Coronary artery (tissue), 2 donors: ENCODE measurements around the gene NCK2.

Experiments
- DNase-seq: peaks from one replicate; pipeline ENCODE4 v3.0.0-alpha.2; 2017; ENCODE audit warnings: low spot score
- H3K27ac ChIP-seq, 2 donors: fragments of 200-600 bp; sonication (generic); one replicate each; pipeline ENCODE4 v1.5.1; 2016 to 2019
- H3K4me3 ChIP-seq: fragments of 200-600 bp; sonication (generic); 2 replicates; pipeline ENCODE4 v1.5.1; 2016; ENCODE audit warnings: mild to moderate bottlenecking, moderate library complexity
- CTCF ChIP-seq: fragments of 200-600 bp; sonication (generic); IDR thresholded peaks from one replicate; pipeline ENCODE4 v1.5.1; 2019; ENCODE audit warnings: antibody characterized with exemption

The NCK2 gene

GRCh38 chr2:105761931-105762515 lies 17.3 kb downstream of the NCK2 start:
- TF ChIP-seq CTCF, result no peak
- Histone ChIP-seq H3K4me3 (no peak overlapping the region), H3K27ac (peak overlapping the region in 1 of 2 donors; percentile 1)
- DNase-seq, result no peak

- Histone ChIP-seq H3K27ac (no peak overlapping the region), H3K4me3 (no peak overlapping the region)
- TF ChIP-seq CTCF, result no peak
- DNase-seq, result no peak
These were observed 18.4 kb downstream of the NCK2 start for GRCh38 chr2:105763076-105763475.

GRCh38 chr2:105764059-105764458 lies 19.3 kb downstream of the NCK2 start:
- no peak for TF ChIP-seq CTCF
- Histone ChIP-seq H3K4me3 (no peak overlapping the region), H3K27ac (no peak overlapping the region)
- DNase-seq, result no peak

- no peak for DNase-seq
- TF ChIP-seq CTCF, result no peak
- Histone ChIP-seq H3K27ac (no peak overlapping the region), H3K4me3 (no peak overlapping the region)
These were observed 20.9 kb downstream of the NCK2 start for GRCh38 chr2:105765415-105766299.

- Histone ChIP-seq H3K4me3 (no peak overlapping the region), H3K27ac (no peak overlapping the region)
- no peak for TF ChIP-seq CTCF
- DNase-seq, result no peak
These were observed 21.7 kb downstream of the NCK2 start for GRCh38 chr2:105766300-105766866.

GRCh38 chr2:105768176-105768575 lies 23.5 kb downstream of the NCK2 start:
- no peak for DNase-seq
- Histone ChIP-seq H3K27ac (no peak overlapping the region), H3K4me3 (no peak overlapping the region)
- TF ChIP-seq CTCF, result no peak
